K562 (cell line): ENCODE results near the gene RIT1. TPM values are rescaled to one million over a fixed set of nuclear protein-coding genes. Genes with fewer than 3 reads are reported as not detected.

Source experiments
- CREBBP ChIP-seq: IDR thresholded peaks from one replicate; pipeline ENCODE4 v1.6.1; 2012; ENCODE audit warnings: low read depth, mild to moderate bottlenecking, control low read depth, inconsistent platforms, low read length
- FOSL1 ChIP-seq: fragments of 200-800 bp; sonication (Bioruptor generic); conservative IDR thresholded peaks from 2 replicates; pipeline ENCODE4 v1.6.1; 2016; ENCODE audit warnings: missing genetic modification characterization, missing compliant biosample characterization
- FOXA3 ChIP-seq, 2 experiments: fragments of 450-650 bp in 1 of 2; sonication (generic) in 1 of 2; formaldehyde crosslinking; IDR thresholded peaks in 1 of 2; conservative IDR thresholded peaks in 1 of 2; 2 replicates each; pipeline versions ENCODE4 v1.4.0 to v1.8.0; 2020 to 2022; ENCODE audit warnings: mild to moderate bottlenecking in 2 of 2, missing genetic modification reagents in 1 of 2
- FOXO4 ChIP-seq: fragments of 450-650 bp; formaldehyde crosslinking; IDR thresholded peaks from 2 replicates; pipeline ENCODE4 v1.4.0; 2020; ENCODE audit warnings: mild to moderate bottlenecking, moderate library complexity
- LCOR ChIP-seq: sonication (generic); formaldehyde crosslinking; IDR thresholded peaks from 2 replicates; pipeline ENCODE4 v1.8.0; 2022; ENCODE audit warnings: mild to moderate bottlenecking, missing genetic modification reagents
- MEF2A ChIP-seq: IDR thresholded peaks from 2 replicates; pipeline ENCODE4 v1.6.1; 2011; ENCODE audit warnings: low read depth, mild to moderate bottlenecking, low read length, moderate library complexity; ENCODE audit not compliant: control insufficient read depth
- RBBP5 ChIP-seq: fragments of 200-600 bp; sonication (generic); IDR thresholded peaks from 2 replicates; pipeline ENCODE4 v1.6.1; 2012; ENCODE audit warnings: borderline replicate concordance, mild to moderate bottlenecking, low read length, control low read depth, inconsistent platforms; ENCODE audit not compliant: insufficient read depth, poor library complexity, severe bottlenecking
- SAP30 ChIP-seq: fragments of 200-600 bp; sonication (generic); IDR thresholded peaks from 2 replicates; pipeline ENCODE4 v1.6.1; 2012; ENCODE audit warnings: borderline replicate concordance, low read depth, mild to moderate bottlenecking, moderate library complexity, low read length, control low read depth, inconsistent platforms; ENCODE audit not compliant: insufficient read depth, poor library complexity, severe bottlenecking
- TCF3 ChIP-seq: sonication (generic); formaldehyde crosslinking; IDR thresholded peaks from 2 replicates; pipeline ENCODE4 v1.4.0; 2020; ENCODE audit warnings: mild to moderate bottlenecking, missing genetic modification reagents
- THRAP3 ChIP-seq: fragments of 450-650 bp; IDR thresholded peaks from 2 replicates; pipeline ENCODE4 v1.6.1; 2016; ENCODE audit warnings: mild to moderate bottlenecking, inconsistent platforms, borderline replicate concordance
- ZBTB12 ChIP-seq: fragments of 250-450 bp; sonication (Bioruptor Pico); IDR thresholded peaks from 2 replicates; pipeline ENCODE4 v1.4.0; 2020
- ZNF140 ChIP-seq: fragments of 250-450 bp; sonication (Bioruptor Pico); IDR thresholded peaks from 2 replicates; pipeline ENCODE4 v1.8.0; 2021; ENCODE audit warnings: moderate library complexity, mild to moderate bottlenecking, inconsistent platforms
- ZNF175 ChIP-seq: fragments of 200-800 bp; sonication (Bioruptor generic); IDR thresholded peaks from 2 replicates; pipeline ENCODE4 v1.6.1; 2016; ENCODE audit warnings: low read depth, mild to moderate bottlenecking, missing genetic modification characterization, missing compliant biosample characterization
- ZNF584 ChIP-seq: fragments of 200-800 bp; sonication (Bioruptor generic); IDR thresholded peaks from 2 replicates; pipeline ENCODE4 v1.6.1; 2016; ENCODE audit warnings: low read depth, mild to moderate bottlenecking, missing genetic modification characterization, missing compliant biosample characterization
- ZNF830 ChIP-seq: fragments of 250-450 bp; sonication (Bioruptor Pico); IDR thresholded peaks from 2 replicates; pipeline ENCODE4 v1.5.0; 2021; ENCODE audit warnings: mild to moderate bottlenecking
- polyA plus RNA-seq, 8 experiments: library from polyadenylated mRNA; depleted of rRNA in 4 of 8; stranded (reverse) in 5 of 8; unstranded in 3 of 8; fragments of >200 nt; fragmentation: Nextera tagmentation in 2 of 8; fragmentation: Illumina TruSeq in 1 of 8; extraction: Ambion mirVana in 2 of 8; extraction: Trizol in 1 of 8; gene quantifications; 2 replicates each; pipeline versions ENCODE4 v1.2.1 to v1.2.3, GENCODE V29; 2011 to 2014; ENCODE audit warnings: inconsistent platforms in 1 of 8, missing spikeins in 1 of 8
- total RNA-seq, 7 experiments: library from RNA; depleted of rRNA in 6 of 7; stranded (reverse); fragments of >200 nt in 6 of 7; fragmentation: Illumina TruSeq in 2 of 7; extraction: Trizol in 2 of 7; gene quantifications; 2 replicates each; pipeline versions ENCODE4 v1.2.1 to v1.2.3, GENCODE V29; 2011 to 2021; ENCODE audit warnings: low replicate concordance in 1 of 7
- TF ChIP-seq, protein P1 (sequence below), 2 experiments: IDR thresholded peaks in 1 of 2; conservative IDR thresholded peaks in 1 of 2; 2 replicates each; pipeline ENCODE4 v1.6.1; 2016; ENCODE audit warnings: low read depth in 2 of 2, mild to moderate bottlenecking in 1 of 2, missing compliant biosample characterization in 1 of 2, missing genetic modification characterization in 1 of 2, moderate library complexity in 1 of 2
- TF ChIP-seq, protein P2 (sequence below): fragments of 450-650 bp; formaldehyde crosslinking; IDR thresholded peaks from 2 replicates; pipeline ENCODE4 v1.4.0; 2020; ENCODE audit warnings: mild to moderate bottlenecking

RIT1 gene
- total and polyA plus RNA-seq, 9 of the 15 experiments (the other 6 are each of a cell fraction or from before 2014, with no cell fraction given): 13.5 to 57.6 (median 22.9) TPM

DNA sequence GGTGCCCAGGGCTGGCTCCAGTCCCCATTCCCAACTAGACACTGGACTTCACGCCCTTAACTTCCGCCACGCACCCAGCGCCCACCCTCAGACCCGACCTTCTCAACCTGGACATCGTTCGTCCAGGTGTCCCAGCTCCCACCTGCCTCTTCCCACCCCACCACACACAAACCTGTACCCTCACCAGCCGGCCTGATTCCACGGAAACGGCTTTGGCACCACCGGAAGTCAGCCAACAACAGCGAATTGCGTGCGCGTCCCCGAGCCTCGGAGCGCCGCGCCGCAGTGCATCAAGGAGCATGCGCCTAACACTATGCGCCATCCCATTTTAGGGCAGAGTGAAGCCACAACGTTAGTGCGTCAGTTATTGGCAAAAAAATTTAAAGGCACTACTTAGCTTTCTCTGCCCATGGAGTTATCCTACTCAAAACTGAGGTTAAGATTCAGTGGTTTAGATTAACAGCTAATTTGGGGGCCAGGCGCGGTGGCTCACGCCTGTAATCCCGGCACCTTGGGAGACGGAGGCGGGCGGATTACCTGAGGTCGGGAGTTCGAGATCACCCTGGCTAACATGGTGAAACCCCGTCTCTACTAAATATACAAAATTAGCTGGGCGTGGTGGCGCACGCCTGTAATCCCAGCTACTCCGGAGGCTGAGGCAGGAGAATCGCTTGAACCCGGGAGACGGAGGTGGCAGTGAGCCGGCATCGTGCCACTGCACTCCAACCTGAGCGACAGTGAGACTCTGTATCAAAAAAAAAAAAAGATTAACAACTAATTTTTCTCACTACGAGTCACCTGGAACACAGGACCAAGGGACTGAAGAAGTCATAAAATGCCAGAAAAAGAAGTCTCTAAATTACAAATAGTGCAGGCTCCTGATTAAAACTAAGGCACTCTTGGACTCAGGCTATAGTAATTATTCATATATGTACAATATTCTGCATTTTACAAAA, 53.9 kb downstream of the RIT1 start, which contains the start of gene GON4L (continued):
- no peak for TF ChIP-seq MEF2A
- TF ChIP-seq FOXO4 (CRISPR knock-in tag): no peak
- TF ChIP-seq SAP30: peak; percentile 73
- TF ChIP-seq, protein P1, sequence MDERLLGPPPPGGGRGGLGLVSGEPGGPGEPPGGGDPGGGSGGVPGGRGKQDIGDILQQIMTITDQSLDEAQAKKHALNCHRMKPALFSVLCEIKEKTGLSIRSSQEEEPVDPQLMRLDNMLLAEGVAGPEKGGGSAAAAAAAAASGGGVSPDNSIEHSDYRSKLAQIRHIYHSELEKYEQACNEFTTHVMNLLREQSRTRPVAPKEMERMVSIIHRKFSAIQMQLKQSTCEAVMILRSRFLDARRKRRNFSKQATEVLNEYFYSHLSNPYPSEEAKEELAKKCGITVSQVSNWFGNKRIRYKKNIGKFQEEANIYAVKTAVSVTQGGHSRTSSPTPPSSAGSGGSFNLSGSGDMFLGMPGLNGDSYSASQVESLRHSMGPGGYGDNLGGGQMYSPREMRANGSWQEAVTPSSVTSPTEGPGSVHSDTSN (CRISPR knock-in tag; IDR thresholded peaks at IDR 0.05; ENCODE audit: low read depth): no peak
- TF ChIP-seq, protein P1 (tag; conservative IDR thresholded peaks at IDR 0.05; ENCODE audit: low read depth): no peak
- peak; percentile 72; the same call in 1 of the 2 replicates for TF ChIP-seq ZBTB12 (CRISPR knock-in tag)
- TF ChIP-seq ZNF140 (CRISPR knock-in tag): no peak
- TF ChIP-seq ZNF830 (CRISPR knock-in tag): no peak
- peak; percentile 25; the same call in 1 of the 2 replicates for TF ChIP-seq TCF3 (CRISPR knock-in tag)
- no peak for TF ChIP-seq CREBBP
- no peak for TF ChIP-seq ZNF175 (CRISPR knock-in tag)
- peak; percentile 71; the same call in 1 of the 2 replicates for TF ChIP-seq LCOR (CRISPR knock-in tag)
- TF ChIP-seq THRAP3: no peak
- peak; percentile 61 for TF ChIP-seq RBBP5
- TF ChIP-seq FOSL1: peak; percentile 79
- TF ChIP-seq, protein P2, sequence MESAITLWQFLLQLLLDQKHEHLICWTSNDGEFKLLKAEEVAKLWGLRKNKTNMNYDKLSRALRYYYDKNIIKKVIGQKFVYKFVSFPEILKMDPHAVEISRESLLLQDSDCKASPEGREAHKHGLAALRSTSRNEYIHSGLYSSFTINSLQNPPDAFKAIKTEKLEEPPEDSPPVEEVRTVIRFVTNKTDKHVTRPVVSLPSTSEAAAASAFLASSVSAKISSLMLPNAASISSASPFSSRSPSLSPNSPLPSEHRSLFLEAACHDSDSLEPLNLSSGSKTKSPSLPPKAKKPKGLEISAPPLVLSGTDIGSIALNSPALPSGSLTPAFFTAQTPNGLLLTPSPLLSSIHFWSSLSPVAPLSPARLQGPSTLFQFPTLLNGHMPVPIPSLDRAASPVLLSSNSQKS: no peak
- no peak for TF ChIP-seq FOXA3 (CRISPR knock-in tag; conservative IDR thresholded peaks at IDR 0.05 in 1 of 2, IDR thresholded peaks at IDR 0.05 in 1 of 2)
- TF ChIP-seq ZNF584 (CRISPR knock-in tag): no peak
